ENCODE data around the gene TAMALIN. TPM values are rescaled to one million over a fixed set of nuclear protein-coding genes. Genes with fewer than 3 reads are reported as not detected.

Gene TAMALIN
- total and polyA plus RNA-seq, 2 of the 4 experiments (the other 2 are of a cell fraction) = 2.7 to 5.3 TPM

GRCh38 chr12:52063981-52064649, 57.4 kb downstream of the TAMALIN start (continued):
- no peak; the same call in 1 of the 2 replicates for TF ChIP-seq ELK1 (IDR thresholded peaks at IDR 0.05; ENCODE audit: borderline replicate concordance, low read depth, low read length)
- TF ChIP-seq MAZ (IDR thresholded peaks at IDR 0.05; ENCODE audit: borderline replicate concordance, low read depth, low read length) = peak; percentile 77; the same call in 1 of the 2 replicates
- peak; percentile 61 for TF ChIP-seq RCOR1 (IDR thresholded peaks at IDR 0.05; ENCODE audit: insufficient replicate concordance, low read length)
- TF ChIP-seq CHD1 (IDR thresholded peaks at IDR 0.05; ENCODE audit: low read depth, low read length) = no peak
- peak; percentile 77 for TF ChIP-seq CEBPB (IDR thresholded peaks at IDR 0.05; ENCODE audit: low read depth, low read length)

Small RNA genes within 50 kb of the gene (microRNA-seq; reads per million reads assigned to microRNA genes)
- gene RNU6-574P (ENCODE audit: insufficient read depth, insufficient read length) = not detected

Small RNA genes within 50 kb of the gene (small RNA-seq; reads per million reads assigned to genes)
- gene RNU6-574P = 0 to 16.9 (median 0.42) reads per million in 5 experiments

Other genes with a start within 250 kb of the TAMALIN start
- under 0.01 TPM in 2 replicates for gene FIGNL2, start 158.2 kb upstream of the TAMALIN start, total RNA-seq (2012; rRNA removed)
- 0.09 and 0.12 TPM in 2 replicates for gene FIGNL2, start 158.2 kb upstream of the TAMALIN start, polyA plus RNA-seq (2012; rRNA removed)
- gene ANKRD33, start 118.8 kb upstream of the TAMALIN start, total RNA-seq (2012; rRNA removed) = under 0.01 TPM in 1 of 2 replicates, not detected in the other
- 0.03 TPM in 1 of 2 replicates, not detected in the other for gene ANKRD33, start 118.8 kb upstream of the TAMALIN start, polyA plus RNA-seq (2012; rRNA removed)
- 5.8 and 7.5 TPM in 2 replicates for gene ACVRL1, start 99.4 kb upstream of the TAMALIN start, total RNA-seq (2012; rRNA removed)
- 6.4 and 8.0 TPM in 2 replicates for gene ACVRL1, start 99.4 kb upstream of the TAMALIN start, polyA plus RNA-seq (2012; rRNA removed)
- gene ACVR1B, start 55.2 kb upstream of the TAMALIN start, total RNA-seq (2012; rRNA removed) = 5.7 and 5.8 TPM in 2 replicates
- gene ACVR1B, start 55.2 kb upstream of the TAMALIN start, polyA plus RNA-seq (2012; rRNA removed) = 12.1 and 13.6 TPM in 2 replicates
- gene NR4A1, start 44.5 kb downstream of the TAMALIN start, total RNA-seq (2012; rRNA removed) = 6.6 and 23.1 TPM in 2 replicates
- gene NR4A1, start 44.5 kb downstream of the TAMALIN start, polyA plus RNA-seq (2012; rRNA removed) = 34.1 and 120 TPM in 2 replicates
- 158 and 167 TPM in 2 replicates for gene ATG101, start 63.0 kb downstream of the TAMALIN start, total RNA-seq (2012; rRNA removed)
- 93.9 and 113 TPM in 2 replicates for gene ATG101, start 63.0 kb downstream of the TAMALIN start, polyA plus RNA-seq (2012; rRNA removed)
- not detected in 2 replicates for gene SMIM41, start 72.8 kb downstream of the TAMALIN start, total RNA-seq (2012; rRNA removed)
- not detected in 2 replicates for gene SMIM41, start 72.8 kb downstream of the TAMALIN start, polyA plus RNA-seq (2012; rRNA removed)
- gene KRT80, start 185.1 kb downstream of the TAMALIN start, total RNA-seq (2012; rRNA removed) = 0.54 and 0.56 TPM in 2 replicates
- 3.4 TPM in 2 replicates for gene KRT80, start 185.1 kb downstream of the TAMALIN start, polyA plus RNA-seq (2012; rRNA removed)
- 0.54 and 1.4 TPM in 2 replicates for gene KRT7, start 226.3 kb downstream of the TAMALIN start, total RNA-seq (2012; rRNA removed)
- 1.4 and 1.7 TPM in 2 replicates for gene KRT7, start 226.3 kb downstream of the TAMALIN start, polyA plus RNA-seq (2012; rRNA removed)